Osteoblast (primary cell): ENCODE measurements around the gene ASTN2. TPM values are rescaled to one million over a fixed set of nuclear protein-coding genes. Genes with fewer than 3 reads are reported as not detected.

ENCODE experiments used
- DNase-seq: peaks from one replicate; pipeline ENCODE4 v3.0.0; 2011; ENCODE audit warnings: low spot score, mixed read lengths; ENCODE audit not compliant: insufficient read length; ENCODE audit errors: missing footprints
- H2AFZ ChIP-seq: 2 replicates; pipeline ENCODE4 v1.6.0; 2011; ENCODE audit warnings: mild to moderate bottlenecking, low read length
- H3K27ac ChIP-seq: 2 replicates; pipeline ENCODE4 v1.5.1; 2011; ENCODE audit warnings: mild to moderate bottlenecking, low read depth, low read length, moderate library complexity
- H3K27me3 ChIP-seq: 2 replicates; pipeline ENCODE4 v1.6.0; 2012; ENCODE audit warnings: mild to moderate bottlenecking, control low read depth, inconsistent platforms, low read length, moderate library complexity; ENCODE audit not compliant: insufficient read depth
- H3K36me3 ChIP-seq: 2 replicates; pipeline ENCODE4 v1.5.1; 2011; ENCODE audit warnings: mild to moderate bottlenecking, low read length, control low read depth, moderate library complexity; ENCODE audit not compliant: insufficient read depth
- H3K4me1 ChIP-seq: 2 replicates; pipeline ENCODE4 v1.5.1; 2011; ENCODE audit warnings: mild to moderate bottlenecking, low read length, control low read depth, moderate library complexity; ENCODE audit not compliant: insufficient read depth
- H3K4me2 ChIP-seq: 2 replicates; pipeline ENCODE4 v1.6.0; 2011; ENCODE audit warnings: mild to moderate bottlenecking, low read length; ENCODE audit not compliant: insufficient read depth
- H3K4me3 ChIP-seq: fragments of 200-600 bp; sonication (generic); 3 replicates; pipeline ENCODE4 v1.5.1; 2012; ENCODE audit warnings: mild to moderate bottlenecking, low read length, inconsistent platforms; ENCODE audit not compliant: insufficient read depth
- H3K79me2 ChIP-seq: 2 replicates; pipeline ENCODE4 v1.6.0; 2012; ENCODE audit warnings: mild to moderate bottlenecking, low read length, control low read depth, inconsistent platforms; ENCODE audit not compliant: insufficient read depth
- H3K9me3 ChIP-seq: 2 replicates; pipeline ENCODE4 v1.5.1; 2011; ENCODE audit warnings: low read depth, low read length, control low read depth
- H4K20me1 ChIP-seq: 2 replicates; pipeline ENCODE4 v1.6.0; 2012; ENCODE audit warnings: mild to moderate bottlenecking, low read length, control low read depth; ENCODE audit not compliant: insufficient read depth
- CTCF ChIP-seq: IDR thresholded peaks from 2 replicates; pipeline ENCODE4 v1.5.1; 2011; ENCODE audit warnings: mild to moderate bottlenecking, low read depth, low read length, moderate library complexity; ENCODE audit errors: extremely low read depth
- total RNA-seq: library from RNA; depleted of rRNA; stranded (reverse); fragments of >200 nt; gene quantifications from 2 replicates; pipeline ENCODE4 v1.2.3, GENCODE V29; 2012

ASTN2 gene
- total RNA-seq, 1 donor = 4.7 TPM

- no peak for DNase-seq
- H3K79me2 ChIP-seq = no peaks in the 10 kb centered on the region
- H4K20me1 ChIP-seq = no peaks in the 10 kb centered on the region
- no peak overlapping the region for H3K4me2 ChIP-seq
- H3K27me3 ChIP-seq = no peaks in the 10 kb centered on the region
- H2AFZ ChIP-seq = no peak overlapping the region
- H3K9me3 ChIP-seq = no peaks in the 10 kb centered on the region
- TF ChIP-seq CTCF = no peak
- no peak overlapping the region for H3K27ac ChIP-seq
- H3K4me3 ChIP-seq = no peak overlapping the region
- no peaks in the 10 kb centered on the region for H3K36me3 ChIP-seq
- H3K4me1 ChIP-seq = no peaks in the 10 kb centered on the region
Measured at GRCh38 chr9:117044241-117044640, 370.6 kb downstream of the ASTN2 start.

- TF ChIP-seq CTCF = no peak
- H3K36me3 ChIP-seq = no peaks in the 10 kb centered on the region
- no peak overlapping the region for H3K27ac ChIP-seq
- no peak overlapping the region for H2AFZ ChIP-seq
- no peak overlapping the region for H3K4me3 ChIP-seq
- H4K20me1 ChIP-seq = no peaks in the 10 kb centered on the region
- no peaks in the 10 kb centered on the region for H3K9me3 ChIP-seq
- no peaks in the 10 kb centered on the region for H3K4me1 ChIP-seq
- H3K27me3 ChIP-seq = no peaks in the 10 kb centered on the region
- no peak overlapping the region for H3K4me2 ChIP-seq
- H3K79me2 ChIP-seq = no peaks in the 10 kb centered on the region
- DNase-seq = no peak
Measured at GRCh38 chr9:117043159-117043558, 371.7 kb downstream of the ASTN2 start.

GRCh38 chr9:117035546-117035945 lies 379.3 kb downstream of the ASTN2 start:
- H3K4me2 ChIP-seq = no peak overlapping the region
- no peak overlapping the region for H2AFZ ChIP-seq
- no peaks in the 10 kb centered on the region for H3K79me2 ChIP-seq
- no peak overlapping the region for H3K4me3 ChIP-seq
- H4K20me1 ChIP-seq = no peaks in the 10 kb centered on the region
- TF ChIP-seq CTCF = no peak
- H3K27ac ChIP-seq = no peak overlapping the region
- H3K9me3 ChIP-seq = no peaks in the 10 kb centered on the region
- H3K4me1 ChIP-seq = no peaks in the 10 kb centered on the region
- DNase-seq = no peak
- H3K27me3 ChIP-seq = no peaks in the 10 kb centered on the region
- H3K36me3 ChIP-seq = no peaks in the 10 kb centered on the region

GRCh38 chr9:117034866-117035265 lies 380.0 kb downstream of the ASTN2 start:
- no peaks in the 10 kb centered on the region for H4K20me1 ChIP-seq
- H3K4me1 ChIP-seq = no peaks in the 10 kb centered on the region
- no peak overlapping the region for H2AFZ ChIP-seq
- no peak overlapping the region for H3K27ac ChIP-seq
- no peaks in the 10 kb centered on the region for H3K27me3 ChIP-seq
- H3K36me3 ChIP-seq = no peaks in the 10 kb centered on the region
- H3K9me3 ChIP-seq = no peaks in the 10 kb centered on the region
- no peak overlapping the region for H3K4me2 ChIP-seq
- no peak for TF ChIP-seq CTCF
- no peaks in the 10 kb centered on the region for H3K79me2 ChIP-seq
- no peak overlapping the region for H3K4me3 ChIP-seq
- no peak for DNase-seq
